SK-N-SH (cell line): ENCODE data around the gene ACAD10. TPM values are rescaled to one million over a fixed set of nuclear protein-coding genes. Genes with fewer than 3 reads are reported as not detected.

Experiments used
- CTCF ChIA-PET: fragments of 300-600, 350-600 bp; formaldehyde crosslinking; extraction: SDS; loops from one replicate; lab custom pipeline; 2021; lab: Yijun Ruan, JAX
- POLR2A ChIA-PET: fragments of 350-600 bp; sonication (Branson Sonifier 250); formaldehyde crosslinking; extraction: SDS; loops from one replicate; lab custom pipeline; 2020; ENCODE audit warnings: antibody characterized with exemption, inconsistent platforms; lab: Yijun Ruan, JAX
- DNase-seq: peaks from one replicate; pipeline ENCODE4 v3.0.0; 2012
- H2AFZ ChIP-seq: fragments of 200-600 bp; sonication (generic); 2 replicates; pipeline ENCODE4 v1.8.1; 2016; ENCODE audit warnings: antibody characterized with exemption, mild to moderate bottlenecking, low read depth
- H3F3A ChIP-seq: fragments of 200-600 bp; sonication (generic); replicated peaks from 2 replicates; pipeline ENCODE3; 2016; ENCODE audit warnings: antibody characterized with exemption, mild to moderate bottlenecking; ENCODE audit not compliant: insufficient read depth
- H3K27ac ChIP-seq, 2 experiments: fragments of 200-500 bp in 1 of 2; fragments of 200-600 bp in 1 of 2; sonication (Bioruptor generic) in 1 of 2; sonication (generic), shearing (Covaris generic) in 1 of 2; 2 replicates each; pipeline versions ENCODE4 v1.5.1 to v1.6.1; 2014 to 2016; ENCODE audit warnings: low read depth in 2 of 2, inconsistent platforms in 1 of 2, low read length in 1 of 2, mild to moderate bottlenecking in 1 of 2, mixed read lengths in 1 of 2
- H3K27me3 ChIP-seq: fragments of 200-600 bp; sonication (generic), shearing (Covaris generic); 2 replicates; pipeline ENCODE4 v1.6.1; 2016; ENCODE audit warnings: mixed run types; ENCODE audit not compliant: insufficient read depth
- H3K36me3 ChIP-seq, 2 experiments: fragments of 200-500 bp in 1 of 2; fragments of 200-600 bp in 1 of 2; sonication (Bioruptor generic) in 1 of 2; sonication (generic) in 1 of 2; replicated peaks in 1 of 2; 2 replicates each; pipeline versions ENCODE3 to v1.5.1; 2014 to 2016; ENCODE audit warnings: low read length in 1 of 2, mild to moderate bottlenecking in 1 of 2; ENCODE audit not compliant: insufficient read depth in 2 of 2, control insufficient read depth in 1 of 2
- H3K4me1 ChIP-seq, 2 experiments: fragments of 200-500 bp in 1 of 2; fragments of 200-600 bp in 1 of 2; sonication (Bioruptor generic) in 1 of 2; sonication (generic), shearing (Covaris generic) in 1 of 2; 2 replicates each; pipeline versions ENCODE4 v1.5.1 to v1.6.1; 2014 to 2016; ENCODE audit warnings: low read depth in 1 of 2, low read length in 1 of 2, mixed run types in 1 of 2; ENCODE audit not compliant: insufficient read depth in 2 of 2, control insufficient read depth in 1 of 2
- H3K4me2 ChIP-seq: fragments of 200-600 bp; sonication (generic), shearing (Covaris generic); 2 replicates; pipeline ENCODE4 v1.6.1; 2017; ENCODE audit warnings: mixed run types
- H3K4me3 ChIP-seq, 2 experiments: fragments of 200-500 bp in 1 of 2; fragments of 200-600 bp in 1 of 2; sonication (Bioruptor generic) in 1 of 2; sonication (generic), shearing (Covaris generic) in 1 of 2; 2 replicates each; pipeline versions ENCODE4 v1.5.1 to v1.8.1; 2014 to 2016; ENCODE audit warnings: low read depth in 2 of 2, inconsistent platforms in 1 of 2, low read length in 1 of 2, mild to moderate bottlenecking in 1 of 2, mixed read lengths in 1 of 2, moderate library complexity in 1 of 2
- H3K79me2 ChIP-seq: fragments of 200-600 bp; sonication (generic); 2 replicates; pipeline ENCODE4 v1.8.1; 2017; ENCODE audit warnings: mild to moderate bottlenecking; ENCODE audit not compliant: insufficient read depth
- H3K9ac ChIP-seq: fragments of 200-600 bp; sonication (generic); 2 replicates; pipeline ENCODE4 v1.6.1; 2017; ENCODE audit warnings: mixed run types
- H3K9me2 ChIP-seq: fragments of 200-600 bp; sonication (generic); 2 replicates; pipeline ENCODE4 v1.6.1; 2017; ENCODE audit warnings: mixed run types
- H3K9me3 ChIP-seq: fragments of 200-600 bp; sonication (generic); 2 replicates; pipeline ENCODE4 v1.6.1; 2017; ENCODE audit warnings: mixed run types, mild to moderate bottlenecking, moderate library complexity
- H4K20me1 ChIP-seq: fragments of 200-600 bp; sonication (generic); 2 replicates; pipeline ENCODE4 v1.6.1; 2017; ENCODE audit warnings: mild to moderate bottlenecking, mixed run types; ENCODE audit not compliant: insufficient read depth
- CTCF ChIP-seq: fragments of 200-600 bp; sonication (generic); IDR thresholded peaks from 2 replicates; pipeline ENCODE4 v1.6.1; 2017; ENCODE audit warnings: antibody characterized with exemption, mild to moderate bottlenecking, moderate library complexity
- EZH2phosphoT487 ChIP-seq: fragments of 200-600 bp; sonication (generic); IDR thresholded peaks from 2 replicates; pipeline ENCODE4 v1.6.1; 2017; ENCODE audit warnings: low read depth, mixed run types, mild to moderate bottlenecking, antibody characterized with exemption, moderate library complexity, borderline replicate concordance
- FOXJ3 ChIP-seq: sonication (generic); formaldehyde crosslinking; IDR thresholded peaks from 2 replicates; pipeline ENCODE4 v1.5.1; 2020; ENCODE audit warnings: mild to moderate bottlenecking, missing genetic modification reagents
- FOXM1 ChIP-seq: IDR thresholded peaks from 2 replicates; pipeline ENCODE4 v1.4.0; 2012; ENCODE audit warnings: low read depth, mild to moderate bottlenecking
- GATA2 ChIP-seq: sonication (generic); formaldehyde crosslinking; IDR thresholded peaks from 2 replicates; pipeline ENCODE4 v1.5.0; 2020; ENCODE audit warnings: mild to moderate bottlenecking, missing genetic modification reagents
- MAX ChIP-seq: IDR thresholded peaks from 2 replicates; pipeline ENCODE4 v1.4.0; 2012; ENCODE audit warnings: low read depth
- MEF2A ChIP-seq: IDR thresholded peaks from 2 replicates; pipeline ENCODE4 v1.4.0; 2012; ENCODE audit warnings: low read depth, borderline replicate concordance
- MXI1 ChIP-seq: IDR thresholded peaks from 2 replicates; pipeline ENCODE4 v1.6.1; 2012; ENCODE audit warnings: mild to moderate bottlenecking, low read depth, low read length, improper control_type of control experiment
- NFIC ChIP-seq: IDR thresholded peaks from 2 replicates; pipeline ENCODE4 v1.4.0; 2012; ENCODE audit warnings: borderline replicate concordance
- NRF1 ChIP-seq: IDR thresholded peaks from 2 replicates; pipeline ENCODE4 v1.6.1; 2012; ENCODE audit warnings: low read depth, mild to moderate bottlenecking, low read length
- POLR2AphosphoS5 ChIP-seq: IDR thresholded peaks from 2 replicates; pipeline ENCODE4 v1.6.1; 2012; ENCODE audit warnings: low read depth, low read length
- RFX5 ChIP-seq: IDR thresholded peaks from 2 replicates; pipeline ENCODE4 v1.6.1; 2012; ENCODE audit warnings: mild to moderate bottlenecking, improper control_type of control experiment, low read length
- SIN3A ChIP-seq: IDR thresholded peaks from 2 replicates; pipeline ENCODE4 v1.6.1; 2012; ENCODE audit warnings: low read depth, mild to moderate bottlenecking, low read length, moderate library complexity, borderline replicate concordance
- SMC3 ChIP-seq: IDR thresholded peaks from 2 replicates; pipeline ENCODE4 v1.6.1; 2012; ENCODE audit warnings: low read depth, low read length, improper control_type of control experiment
- TEAD4 ChIP-seq: IDR thresholded peaks from 2 replicates; pipeline ENCODE4 v1.4.0; 2012; ENCODE audit warnings: mild to moderate bottlenecking, borderline replicate concordance; ENCODE audit not compliant: insufficient read depth
- YY1 ChIP-seq: IDR thresholded peaks from 2 replicates; pipeline ENCODE4 v1.4.0; 2012; ENCODE audit warnings: low read depth, mild to moderate bottlenecking
- WGBS: methylation state at CpG from one replicate; pipeline ENCODE4 v1.1.6; 2017; ENCODE audit warnings: low lambda C conversion rate; 5-methylcytosine and 5-hydroxymethylcytosine counted together
- polyA plus RNA-seq, 3 experiments: library from polyadenylated mRNA; depleted of rRNA; stranded (reverse); fragments of >200 nt; gene quantifications; 2 replicates each; pipeline ENCODE4 v1.2.3, GENCODE V29; 2012
- TF ChIP-seq, protein P1 (sequence below): fragments of 150-350 bp; IDR thresholded peaks from 2 replicates; pipeline ENCODE4 v1.6.1; 2017; ENCODE audit warnings: antibody characterized with exemption, low read length, low read depth, borderline replicate concordance
- TF ChIP-seq, protein P2 (sequence below): IDR thresholded peaks from 2 replicates; pipeline ENCODE4; 2012

ACAD10 gene
- polyA plus RNA-seq, 1 of the 3 experiments (the other 2 are of a cell fraction), result 24.6 TPM

GRCh38 chr12:111636209-111636945, 49.5 kb upstream of the ACAD10 start:
- H3K27me3 ChIP-seq, result no peaks in the 10 kb centered on the region
- H3K79me2 ChIP-seq, result no peaks in the 10 kb centered on the region
- H3K9me2 ChIP-seq, result no peaks in the 10 kb centered on the region
- TF ChIP-seq MXI1 (0 out of 2 replicates have a peak, but pooled peaks have one; percentile 27), FOXM1 (no peak)
- H3K27ac ChIP-seq, result peak overlapping the region in 1 of 2 experiments; percentile 24; a peak in 2 of 4 replicates
- H3K4me2 ChIP-seq, result no peak overlapping the region
- WGBS, result 55% methylated on average over 19 of the region's 19 CpGs
- no peak overlapping the region for H3K4me3 ChIP-seq
- 0 out of 2 replicates have a peak overlapping the region, but pooled peaks have one; percentile 23 for H2AFZ ChIP-seq
- POLR2A ChIA-PET, result interaction anchor here (1.0 kb wide), 1 partner anchor 8 kb away, joined by 3 read pairs; no protein-coding TSS in a partner anchor
- peaks cover 9 to 11% of the 10 kb centered on the region in 2 experiments; a peak in 2 of 4 replicates for H3K4me1 ChIP-seq
- peak; percentile 55 for DNase-seq
- peaks cover 4% of the 10 kb centered on the region for H3F3A ChIP-seq
- no peaks in the 10 kb centered on the region for H3K9me3 ChIP-seq
- no peak overlapping the region for H3K9ac ChIP-seq
- H4K20me1 ChIP-seq, result no peaks in the 10 kb centered on the region
- CTCF ChIA-PET, result interaction anchor here (0.7 to 1.2 kb wide), 2 partner anchors 116 to 239 kb away, joined by 3 to 8 read pairs; no protein-coding TSS in a partner anchor
- peaks cover 0 to 4% of the 10 kb centered on the region in 2 experiments for H3K36me3 ChIP-seq

GRCh38 chr12:111638556-111638955, 47.3 kb upstream of the ACAD10 start:
- Histone ChIP-seq H3K9me3 (no peaks in the 10 kb centered on the region), H3K4me3 (no peak overlapping the region), H3K9ac (no peak overlapping the region), H3K36me3 (peaks cover 11 to 19% of the 10 kb centered on the region in 2 experiments), H3K27ac (no peak overlapping the region), H3K4me2 (no peak overlapping the region), H3K27me3 (no peaks in the 10 kb centered on the region), H2AFZ (no peak overlapping the region), H3K79me2 (no peaks in the 10 kb centered on the region), H3K4me1 (peaks cover 9 to 11% of the 10 kb centered on the region in 2 experiments; a peak in 2 of 4 replicates), H3F3A (peaks cover 4% of the 10 kb centered on the region), H3K9me2 (no peaks in the 10 kb centered on the region), H4K20me1 (no peaks in the 10 kb centered on the region)
- TF ChIP-seq TEAD4, result no peak
- TF ChIP-seq NRF1, result no peak
- no peak for TF ChIP-seq CTCF
- no peak for TF ChIP-seq GATA2 (CRISPR knock-in tag)
- no peak for TF ChIP-seq POLR2AphosphoS5
- no peak for TF ChIP-seq MAX
- TF ChIP-seq MEF2A, result no peak
- TF ChIP-seq SMC3, result no peak
- TF ChIP-seq RFX5, result no peak
- TF ChIP-seq YY1, result no peak
- no peak for TF ChIP-seq NFIC
- TF ChIP-seq FOXJ3 (CRISPR knock-in tag), result no peak
- TF ChIP-seq, protein P1, sequence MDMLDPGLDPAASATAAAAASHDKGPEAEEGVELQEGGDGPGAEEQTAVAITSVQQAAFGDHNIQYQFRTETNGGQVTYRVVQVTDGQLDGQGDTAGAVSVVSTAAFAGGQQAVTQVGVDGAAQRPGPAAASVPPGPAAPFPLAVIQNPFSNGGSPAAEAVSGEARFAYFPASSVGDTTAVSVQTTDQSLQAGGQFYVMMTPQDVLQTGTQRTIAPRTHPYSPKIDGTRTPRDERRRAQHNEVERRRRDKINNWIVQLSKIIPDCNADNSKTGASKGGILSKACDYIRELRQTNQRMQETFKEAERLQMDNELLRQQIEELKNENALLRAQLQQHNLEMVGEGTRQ, result no peak
- TF ChIP-seq, protein P2, sequence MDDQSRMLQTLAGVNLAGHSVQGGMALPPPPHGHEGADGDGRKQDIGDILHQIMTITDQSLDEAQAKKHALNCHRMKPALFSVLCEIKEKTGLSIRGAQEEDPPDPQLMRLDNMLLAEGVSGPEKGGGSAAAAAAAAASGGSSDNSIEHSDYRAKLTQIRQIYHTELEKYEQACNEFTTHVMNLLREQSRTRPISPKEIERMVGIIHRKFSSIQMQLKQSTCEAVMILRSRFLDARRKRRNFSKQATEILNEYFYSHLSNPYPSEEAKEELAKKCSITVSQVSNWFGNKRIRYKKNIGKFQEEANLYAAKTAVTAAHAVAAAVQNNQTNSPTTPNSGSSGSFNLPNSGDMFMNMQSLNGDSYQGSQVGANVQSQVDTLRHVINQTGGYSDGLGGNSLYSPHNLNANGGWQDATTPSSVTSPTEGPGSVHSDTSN, result no peak
- TF ChIP-seq EZH2phosphoT487, result no peak
- TF ChIP-seq SIN3A, result no peak
- TF ChIP-seq FOXM1, result no peak
- POLR2A ChIA-PET, result no interaction called here
- CTCF ChIA-PET, result interaction anchor here (1.1 kb wide), 1 partner anchor 35 kb away, joined by 5 read pairs; no protein-coding TSS in a partner anchor
- DNase-seq, result no peak
- WGBS, result 90% methylated on average over 6 of the region's 6 CpGs
